ENCODE measurements around the gene PMCH. TPM values are rescaled to one million over a fixed set of nuclear protein-coding genes. Genes with fewer than 3 reads are reported as not detected.
"Not testable (repeated sequence)": the region's sequence is repeated elsewhere in the genome, so short reads cannot be mapped to it uniquely, and the experiment has no call there.

Gene PMCH
- total and polyA plus RNA-seq, 9 donors, result not detected

DNA sequence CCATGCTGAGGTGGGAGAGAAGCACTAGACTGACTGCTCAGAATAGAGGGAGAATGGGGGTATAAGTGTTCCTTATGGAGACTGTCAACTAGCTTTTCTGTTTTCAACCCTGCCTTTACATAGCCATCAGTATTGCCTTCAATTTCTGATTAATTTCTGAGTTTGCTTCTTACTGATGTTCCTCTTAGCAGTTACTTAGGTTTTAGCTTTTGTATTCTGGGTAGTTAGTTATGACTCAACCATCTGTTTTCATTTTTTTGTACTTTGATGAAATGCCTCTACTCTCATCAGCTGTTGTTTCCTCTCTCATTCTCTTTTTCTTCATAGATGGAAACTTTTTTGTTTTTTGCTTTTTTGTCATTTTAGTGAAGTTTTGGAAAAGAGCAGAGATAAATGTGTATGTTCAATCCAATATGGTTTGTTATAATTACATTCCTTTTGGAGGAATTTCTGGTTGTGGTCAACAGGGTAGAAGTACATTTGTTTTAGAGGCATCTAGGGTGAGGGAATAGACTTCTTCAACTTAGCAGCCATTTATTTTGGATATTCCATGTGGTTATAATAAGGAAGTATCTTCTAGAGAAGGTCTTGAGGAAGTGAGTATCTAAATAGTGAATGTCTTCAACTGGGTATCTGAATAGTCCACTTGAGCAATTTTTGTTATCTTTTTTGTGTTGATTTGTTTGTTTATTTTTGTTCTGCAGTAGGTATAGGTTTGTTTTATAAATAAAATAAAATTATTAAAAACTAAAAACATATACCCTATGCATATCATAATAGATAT lies 29.6 kb downstream of the PMCH start:
- intact Hi-C loops (cut with DNase I), result no loop called here
- DNase-seq, result no peak
- no peaks in the 10 kb centered on the region for H3K36me3 ChIP-seq
- no peaks in the 10 kb centered on the region for H3K27me3 ChIP-seq
- H3K4me1 ChIP-seq (ENCODE audit: insufficient read depth), result no peaks in the 10 kb centered on the region
- TF ChIP-seq, protein P1, sequence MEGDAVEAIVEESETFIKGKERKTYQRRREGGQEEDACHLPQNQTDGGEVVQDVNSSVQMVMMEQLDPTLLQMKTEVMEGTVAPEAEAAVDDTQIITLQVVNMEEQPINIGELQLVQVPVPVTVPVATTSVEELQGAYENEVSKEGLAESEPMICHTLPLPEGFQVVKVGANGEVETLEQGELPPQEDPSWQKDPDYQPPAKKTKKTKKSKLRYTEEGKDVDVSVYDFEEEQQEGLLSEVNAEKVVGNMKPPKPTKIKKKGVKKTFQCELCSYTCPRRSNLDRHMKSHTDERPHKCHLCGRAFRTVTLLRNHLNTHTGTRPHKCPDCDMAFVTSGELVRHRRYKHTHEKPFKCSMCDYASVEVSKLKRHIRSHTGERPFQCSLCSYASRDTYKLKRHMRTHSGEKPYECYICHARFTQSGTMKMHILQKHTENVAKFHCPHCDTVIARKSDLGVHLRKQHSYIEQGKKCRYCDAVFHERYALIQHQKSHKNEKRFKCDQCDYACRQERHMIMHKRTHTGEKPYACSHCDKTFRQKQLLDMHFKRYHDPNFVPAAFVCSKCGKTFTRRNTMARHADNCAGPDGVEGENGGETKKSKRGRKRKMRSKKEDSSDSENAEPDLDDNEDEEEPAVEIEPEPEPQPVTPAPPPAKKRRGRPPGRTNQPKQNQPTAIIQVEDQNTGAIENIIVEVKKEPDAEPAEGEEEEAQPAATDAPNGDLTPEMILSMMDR (IDR thresholded peaks at IDR 0.05), result no peak
- TF ChIP-seq EP300 (IDR thresholded peaks at IDR 0.05), result no peak
- H3K9me3 ChIP-seq, result no peaks in the 10 kb centered on the region
- no peak overlapping the region for H3K27ac ChIP-seq
- no peak overlapping the region for H3K4me3 ChIP-seq

GRCh38 chr12:102163383-102163782 lies 34.2 kb downstream of the PMCH start:
- no peak overlapping the region for H3K4me3 ChIP-seq
- no peak for DNase-seq
- no peaks in the 10 kb centered on the region for H3K4me1 ChIP-seq (ENCODE audit: insufficient read depth)
- no peaks in the 10 kb centered on the region for H3K27me3 ChIP-seq
- no peak for TF ChIP-seq POLR2A (IDR thresholded peaks at IDR 0.05)
- no peak for TF ChIP-seq EP300 (IDR thresholded peaks at IDR 0.05)
- TF ChIP-seq, protein P1 (IDR thresholded peaks at IDR 0.05), result no peak
- intact Hi-C loops (cut with DNase I), result loop anchor here in 1 of 4 donors (5.0 kb wide), 1 partner anchor 1671 kb away; no protein-coding TSS in a partner anchor
- H3K27ac ChIP-seq, result no peak overlapping the region
- no peaks in the 10 kb centered on the region for H3K36me3 ChIP-seq
- no peaks in the 10 kb centered on the region for H3K9me3 ChIP-seq
- WGBS, 3 donors, result 94 to 96% (median 94%) methylated on average over 1 of the region's 1 CpG

GRCh38 chr12:102155206-102155605 lies 42.4 kb downstream of the PMCH start:
- H3K4me1 ChIP-seq (ENCODE audit: insufficient read depth); intact Hi-C loops (cut with DNase I); DNase-seq; H3K9me3 ChIP-seq; H3K36me3 ChIP-seq; H3K27me3 ChIP-seq; H3K27ac ChIP-seq; H3K4me3 ChIP-seq: not testable (repeated sequence)
- WGBS, 3 donors, result 97 to 98% (median 98%) methylated on average over 3 of the region's 3 CpGs

DNA sequence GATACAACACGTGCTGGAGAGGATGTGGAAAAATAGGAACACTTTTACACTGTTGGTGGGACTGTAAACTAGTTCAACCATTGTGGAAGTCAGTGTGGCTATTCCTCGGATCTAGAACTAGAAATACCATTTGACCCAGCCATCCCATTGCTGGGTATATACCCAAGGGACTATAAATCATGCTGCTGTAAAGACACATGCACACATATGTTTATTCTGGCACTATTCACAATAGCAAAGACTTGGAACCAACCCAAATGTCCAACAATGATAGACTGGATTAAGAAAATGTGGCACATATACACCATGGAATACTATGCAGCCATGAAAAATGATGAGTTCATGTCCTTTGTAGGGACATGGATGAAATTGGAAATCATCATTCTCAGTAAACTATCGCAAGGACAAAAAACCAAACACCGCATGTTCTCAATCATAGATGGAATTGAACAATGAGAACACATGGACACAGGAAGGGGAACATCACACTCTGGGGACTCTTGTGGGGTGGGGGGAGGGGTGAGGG lies 50.5 kb downstream of the PMCH start:
- H3K4me3 ChIP-seq; H3K27me3 ChIP-seq; DNase-seq; H3K36me3 ChIP-seq; H3K27ac ChIP-seq; intact Hi-C loops (cut with DNase I); H3K9me3 ChIP-seq; H3K4me1 ChIP-seq (ENCODE audit: insufficient read depth): not testable (repeated sequence)
- WGBS, 3 donors, result 91 to 100% (median 97%) methylated on average over 4 of the region's 4 CpGs

Small RNA genes within 50 kb of the gene (small RNA-seq; reads per million reads assigned to genes)
- not detected for gene RN7SL793P

Other genes starting within 250 kb of the PMCH start
- 10 to 100 TPM; 24.8 to 50.0 (median 35.5) TPM for gene WASHC3, start 135.8 kb downstream of the PMCH start, total RNA-seq
- gene WASHC3, start 135.8 kb downstream of the PMCH start, polyA plus RNA-seq, result 10 to 100 TPM; 35.6 to 72.8 TPM
- 10 to 100 TPM; 12.5 to 20.5 (median 16.2) TPM for gene NUP37, start 77.7 kb downstream of the PMCH start, total RNA-seq
- 10 to 100 TPM; 14.8 to 22.5 TPM for gene NUP37, start 77.7 kb downstream of the PMCH start, polyA plus RNA-seq
- gene PARPBP, start 77.7 kb downstream of the PMCH start, total RNA-seq, result 1 to 10 TPM in 5 of 7 donors, under 1 TPM in 2; 0.45 to 2.5 (median 1.3) TPM
- 1 to 10 TPM; 1.1 to 1.6 TPM for gene PARPBP, start 77.7 kb downstream of the PMCH start, polyA plus RNA-seq